HepG2 (cell line): ENCODE measurements around the gene CMTR2. TPM values are rescaled to one million over a fixed set of nuclear protein-coding genes. Genes with fewer than 3 reads are reported as not detected.

Experiments used
- AFF4 ChIP-seq: sonication (generic); formaldehyde crosslinking; IDR thresholded peaks from 2 replicates; pipeline ENCODE4 v1.4.0; 2020; ENCODE audit warnings: missing genetic modification reagents
- ATF7 ChIP-seq, 2 experiments: fragments of 450-650 bp in 1 of 2; sonication (generic) in 1 of 2; formaldehyde crosslinking in 1 of 2; IDR thresholded peaks; 2 replicates each; pipeline versions ENCODE4 v1.4.0 to v1.6.1; 2016 to 2020; ENCODE audit warnings: antibody characterized with exemption in 1 of 2, mild to moderate bottlenecking in 1 of 2, missing genetic modification reagents in 1 of 2
- GTF2F1 ChIP-seq: fragments of 150-350 bp; IDR thresholded peaks from 2 replicates; pipeline ENCODE4 v1.6.1; 2014; ENCODE audit warnings: low read length
- MBNL3 ChIP-seq: fragments of 250-450 bp; sonication (Bioruptor Pico); conservative IDR thresholded peaks from 2 replicates; pipeline ENCODE4 v1.8.0; 2022; ENCODE audit warnings: mild to moderate bottlenecking, inconsistent platforms
- MXI1 ChIP-seq: IDR thresholded peaks from 3 replicates; pipeline ENCODE4 v1.6.1; 2012; ENCODE audit warnings: low read depth, low read length, inconsistent platforms, borderline replicate concordance
- NONO ChIP-seq, 2 experiments: fragments of 450-650 bp in 1 of 2; sonication (generic) in 1 of 2; formaldehyde crosslinking in 1 of 2; IDR thresholded peaks in 1 of 2; conservative IDR thresholded peaks in 1 of 2; 2 replicates each; pipeline versions ENCODE4 v1.6.1 to v1.8.0; 2017 to 2022; ENCODE audit warnings: mild to moderate bottlenecking in 1 of 2, missing genetic modification reagents in 1 of 2, moderate library complexity in 1 of 2
- SETDB1 ChIP-seq: sonication (generic); formaldehyde crosslinking; IDR thresholded peaks from 2 replicates; pipeline ENCODE4 v1.5.1; 2020; ENCODE audit warnings: missing genetic modification reagents, mild to moderate bottlenecking, borderline replicate concordance
- SP140L ChIP-seq: sonication (generic); formaldehyde crosslinking; IDR thresholded peaks from 2 replicates; pipeline ENCODE4 v1.4.0; 2020; ENCODE audit warnings: missing genetic modification reagents, borderline replicate concordance
- TGIF2 ChIP-seq: IDR thresholded peaks from 2 replicates; pipeline ENCODE4 v1.6.1; 2016; ENCODE audit warnings: control low read depth, missing compliant biosample characterization
- TSC22D2 ChIP-seq: sonication (generic); formaldehyde crosslinking; IDR thresholded peaks from 2 replicates; pipeline ENCODE4 v1.5.1; 2020; ENCODE audit warnings: missing genetic modification reagents, mild to moderate bottlenecking, borderline replicate concordance
- ZBTB21 ChIP-seq: sonication (generic); formaldehyde crosslinking; IDR thresholded peaks from 2 replicates; pipeline ENCODE4 v1.4.0; 2020; ENCODE audit warnings: missing genetic modification reagents
- ZMYM3 ChIP-seq: sonication (generic); formaldehyde crosslinking; IDR thresholded peaks from 2 replicates; pipeline ENCODE4 v1.5.1; 2020; ENCODE audit warnings: mild to moderate bottlenecking, missing genetic modification reagents
- ZNF292 ChIP-seq: sonication (generic); formaldehyde crosslinking; IDR thresholded peaks from 2 replicates; pipeline ENCODE4 v1.8.1; 2022; ENCODE audit warnings: mild to moderate bottlenecking, low read depth, missing genetic modification reagents, borderline replicate concordance
- ZNF782 ChIP-seq: sonication (generic); formaldehyde crosslinking; IDR thresholded peaks from 2 replicates; pipeline ENCODE4 v1.4.0; 2020; ENCODE audit warnings: missing genetic modification reagents, mild to moderate bottlenecking, borderline replicate concordance
- ZNF841 ChIP-seq: sonication (generic); formaldehyde crosslinking; IDR thresholded peaks from 2 replicates; pipeline ENCODE4 v1.8.1; 2023; ENCODE audit warnings: missing genetic modification reagents, borderline replicate concordance
- ZNF850 ChIP-seq: sonication (generic); formaldehyde crosslinking; conservative IDR thresholded peaks from 2 replicates; pipeline ENCODE4 v1.9.0; 2021; ENCODE audit warnings: mild to moderate bottlenecking, missing genetic modification reagents
- polyA plus RNA-seq, 8 experiments: library from polyadenylated mRNA; depleted of rRNA in 3 of 8; stranded (reverse) in 7 of 8; unstranded in 1 of 8; fragments of >200 nt; fragmentation: Illumina TruSeq in 4 of 8; extraction: Trizol in 4 of 8; gene quantifications; 2 replicates each; pipeline versions ENCODE4 v1.2.1 to v1.2.3, GENCODE V29; 2011 to 2016; ENCODE audit warnings: low read depth in 4 of 8, missing spikeins in 1 of 8, mixed read lengths in 1 of 8; ENCODE audit not compliant: insufficient read depth in 1 of 8
- total RNA-seq, 5 experiments: library from RNA; depleted of rRNA; stranded (reverse); fragments of >200 nt; fragmentation: Illumina TruSeq; extraction: Trizol; gene quantifications; 2 replicates each; pipeline ENCODE4 v1.2.3, GENCODE V29; 2016; ENCODE audit warnings: low read depth in 1 of 5
- TF ChIP-seq, protein P1 (sequence below): sonication (generic); formaldehyde crosslinking; IDR thresholded peaks from 2 replicates; pipeline ENCODE4 v1.4.0; 2020; ENCODE audit warnings: mild to moderate bottlenecking, missing genetic modification reagents
- TF ChIP-seq, protein P2 (sequence below): sonication (generic); formaldehyde crosslinking; IDR thresholded peaks from 2 replicates; pipeline ENCODE4 v1.5.1; 2020; ENCODE audit warnings: missing genetic modification reagents, mild to moderate bottlenecking, borderline replicate concordance
- TF ChIP-seq, protein P3 (sequence below): IDR thresholded peaks from 2 replicates; pipeline ENCODE4 v1.6.1; 2016; ENCODE audit warnings: missing genetic modification reagents, missing compliant biosample characterization

Gene CMTR2
- total and polyA plus RNA-seq, 2 of the 13 experiments (the other 11 are each of a cell fraction or from before 2014, with no cell fraction given), result 15.0 to 19.9 TPM

DNA sequence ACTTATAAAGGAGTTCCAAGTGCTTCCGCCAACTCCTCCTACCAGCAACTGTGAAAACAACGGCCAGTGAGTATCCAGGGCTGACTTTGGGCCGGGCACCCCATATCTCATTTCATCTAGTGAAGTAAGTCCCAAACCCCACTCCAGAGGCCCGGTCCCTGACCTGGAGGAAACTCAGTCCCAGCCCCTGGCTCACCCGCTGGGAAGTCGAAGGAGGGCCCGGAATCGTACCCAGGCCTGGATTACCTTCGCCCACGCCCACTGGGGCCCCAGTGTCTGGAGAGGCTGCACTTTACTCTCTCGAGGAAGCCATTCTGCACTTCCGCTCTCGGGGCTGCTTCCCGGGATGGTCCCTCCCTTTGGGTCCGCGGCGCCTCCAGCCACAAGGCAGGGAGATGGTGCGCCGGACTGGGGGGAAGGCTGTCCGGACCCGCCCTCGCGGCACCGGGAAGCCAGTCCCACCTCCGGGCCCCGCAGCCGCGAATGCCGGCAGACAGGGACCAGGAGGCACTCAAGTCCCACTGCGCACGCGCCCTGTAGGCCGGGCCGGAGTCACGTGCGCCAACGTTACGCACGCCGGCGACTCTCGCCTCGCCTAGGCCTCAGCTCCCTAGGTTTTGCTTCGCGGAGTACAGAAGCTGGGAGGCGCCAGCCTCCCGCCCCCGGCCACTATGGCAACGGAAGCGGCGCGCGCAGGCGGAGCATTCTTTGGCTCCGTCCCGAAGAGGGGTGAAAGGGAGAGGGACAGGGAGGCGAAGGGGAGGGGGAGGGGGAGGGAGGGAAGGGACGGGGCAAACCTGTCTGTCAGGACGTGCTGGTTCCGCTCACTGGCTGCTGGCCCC, at the start of gene CMTR2 (continued):
- TF ChIP-seq SETDB1 (CRISPR knock-in tag), result peak; percentile 90
- peak; percentile 94 for TF ChIP-seq ZNF292
- TF ChIP-seq, protein P1, sequence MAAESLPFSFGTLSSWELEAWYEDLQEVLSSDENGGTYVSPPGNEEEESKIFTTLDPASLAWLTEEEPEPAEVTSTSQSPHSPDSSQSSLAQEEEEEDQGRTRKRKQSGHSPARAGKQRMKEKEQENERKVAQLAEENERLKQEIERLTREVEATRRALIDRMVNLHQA (CRISPR knock-in tag), result 0 out of 2 replicates have a peak, but pooled peaks have one; percentile 37
- TF ChIP-seq, protein P2, sequence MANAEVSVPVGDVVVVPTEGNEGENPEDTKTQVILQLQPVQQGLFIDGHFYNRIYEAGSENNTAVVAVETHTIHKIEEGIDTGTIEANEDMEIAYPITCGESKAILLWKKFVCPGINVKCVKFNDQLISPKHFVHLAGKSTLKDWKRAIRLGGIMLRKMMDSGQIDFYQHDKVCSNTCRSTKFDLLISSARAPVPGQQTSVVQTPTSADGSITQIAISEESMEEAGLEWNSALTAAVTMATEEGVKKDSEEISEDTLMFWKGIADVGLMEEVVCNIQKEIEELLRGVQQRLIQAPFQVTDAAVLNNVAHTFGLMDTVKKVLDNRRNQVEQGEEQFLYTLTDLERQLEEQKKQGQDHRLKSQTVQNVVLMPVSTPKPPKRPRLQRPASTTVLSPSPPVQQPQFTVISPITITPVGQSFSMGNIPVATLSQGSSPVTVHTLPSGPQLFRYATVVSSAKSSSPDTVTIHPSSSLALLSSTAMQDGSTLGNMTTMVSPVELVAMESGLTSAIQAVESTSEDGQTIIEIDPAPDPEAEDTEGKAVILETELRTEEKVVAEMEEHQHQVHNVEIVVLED (CRISPR knock-in tag), result peak; percentile 96
- TF ChIP-seq ZNF841 (CRISPR knock-in tag), result no peak
- TF ChIP-seq ZNF850 (CRISPR knock-in tag), result peak; percentile 82; the same call in 1 of the 2 replicates
- TF ChIP-seq, protein P3, sequence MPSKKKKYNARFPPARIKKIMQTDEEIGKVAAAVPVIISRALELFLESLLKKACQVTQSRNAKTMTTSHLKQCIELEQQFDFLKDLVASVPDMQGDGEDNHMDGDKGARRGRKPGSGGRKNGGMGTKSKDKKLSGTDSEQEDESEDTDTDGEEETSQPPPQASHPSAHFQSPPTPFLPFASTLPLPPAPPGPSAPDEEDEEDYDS, result peak; percentile 76
- TF ChIP-seq ZNF782 (CRISPR knock-in tag), result peak; percentile 98
- no peak for TF ChIP-seq MBNL3 (CRISPR knock-in tag)
- TF ChIP-seq TGIF2 (CRISPR knock-in tag), result peak; percentile 90
- no peak for TF ChIP-seq ATF7 (IDR thresholded peaks at IDR 0.05)
- peak; percentile 82 for TF ChIP-seq ATF7 (CRISPR knock-in tag; IDR thresholded peaks at IDR 0.05)
- peak; percentile 88 for TF ChIP-seq TSC22D2
- TF ChIP-seq GTF2F1, result no peak; the same call in 1 of the 2 replicates
- TF ChIP-seq SP140L (CRISPR knock-in tag), result no peak; the same call in 1 of the 2 replicates
- 0 out of 2 replicates have a peak, but pooled peaks have one; percentile 34 for TF ChIP-seq ZBTB21 (CRISPR knock-in tag)
- peak; percentile 78; the same call in 1 of the 2 replicates for TF ChIP-seq ZMYM3
- peak; percentile 82; the same call in 1 of the 3 replicates for TF ChIP-seq MXI1
- no peak for TF ChIP-seq NONO (IDR thresholded peaks at IDR 0.05)
- peak; percentile 94 for TF ChIP-seq NONO (CRISPR knock-in tag; conservative IDR thresholded peaks at IDR 0.05)
- TF ChIP-seq AFF4, result no peak
